ENCODE results near the gene TXNRD2. TPM values are rescaled to one million over a fixed set of nuclear protein-coding genes. Genes with fewer than 3 reads are reported as not detected.
A peak's percentile ranks its signal among the peaks of the same experiment; 100 is the strongest.
"Not testable (repeated sequence)": the region's sequence is repeated elsewhere in the genome, so short reads cannot be mapped to it uniquely, and the experiment has no call there.

Gene TXNRD2
- total RNA-seq, 1 experiment from 2014 or later = 39.5 TPM

DNA sequence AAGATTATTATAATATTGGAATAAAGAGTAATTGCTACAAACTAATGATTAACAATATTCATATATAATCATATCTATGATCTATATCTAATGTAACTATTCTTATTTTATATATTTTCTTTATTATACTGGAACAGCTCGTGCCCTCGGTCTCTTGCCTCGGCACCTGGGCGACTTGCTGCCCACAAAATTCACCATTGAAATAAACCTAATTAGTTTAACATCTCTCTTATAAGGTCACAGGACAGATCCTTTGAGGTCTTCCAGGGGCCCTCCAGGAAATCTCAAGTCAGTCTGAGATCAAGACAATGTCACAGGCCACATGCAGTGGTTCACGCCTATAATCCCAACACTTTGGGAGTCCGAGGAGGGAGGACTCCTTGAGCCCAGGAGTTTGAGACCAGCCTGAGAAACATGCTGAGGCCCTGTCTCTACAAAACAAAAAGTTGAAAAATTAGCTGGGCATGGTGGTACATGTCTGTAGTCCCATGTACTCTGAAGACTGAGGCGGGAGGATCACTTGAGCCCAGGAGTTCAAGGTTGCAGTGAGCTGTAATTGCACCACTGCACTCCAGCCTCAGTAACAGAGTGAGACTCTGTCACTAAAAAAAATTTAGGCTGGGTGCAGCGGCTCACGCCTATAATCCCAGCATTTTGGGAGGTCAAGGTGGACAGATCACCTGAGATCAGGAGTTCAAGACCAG, 6.6 kb upstream of the TXNRD2 start:
- DNase-seq (ENCODE audit: low read depth) = no peak

DNA sequence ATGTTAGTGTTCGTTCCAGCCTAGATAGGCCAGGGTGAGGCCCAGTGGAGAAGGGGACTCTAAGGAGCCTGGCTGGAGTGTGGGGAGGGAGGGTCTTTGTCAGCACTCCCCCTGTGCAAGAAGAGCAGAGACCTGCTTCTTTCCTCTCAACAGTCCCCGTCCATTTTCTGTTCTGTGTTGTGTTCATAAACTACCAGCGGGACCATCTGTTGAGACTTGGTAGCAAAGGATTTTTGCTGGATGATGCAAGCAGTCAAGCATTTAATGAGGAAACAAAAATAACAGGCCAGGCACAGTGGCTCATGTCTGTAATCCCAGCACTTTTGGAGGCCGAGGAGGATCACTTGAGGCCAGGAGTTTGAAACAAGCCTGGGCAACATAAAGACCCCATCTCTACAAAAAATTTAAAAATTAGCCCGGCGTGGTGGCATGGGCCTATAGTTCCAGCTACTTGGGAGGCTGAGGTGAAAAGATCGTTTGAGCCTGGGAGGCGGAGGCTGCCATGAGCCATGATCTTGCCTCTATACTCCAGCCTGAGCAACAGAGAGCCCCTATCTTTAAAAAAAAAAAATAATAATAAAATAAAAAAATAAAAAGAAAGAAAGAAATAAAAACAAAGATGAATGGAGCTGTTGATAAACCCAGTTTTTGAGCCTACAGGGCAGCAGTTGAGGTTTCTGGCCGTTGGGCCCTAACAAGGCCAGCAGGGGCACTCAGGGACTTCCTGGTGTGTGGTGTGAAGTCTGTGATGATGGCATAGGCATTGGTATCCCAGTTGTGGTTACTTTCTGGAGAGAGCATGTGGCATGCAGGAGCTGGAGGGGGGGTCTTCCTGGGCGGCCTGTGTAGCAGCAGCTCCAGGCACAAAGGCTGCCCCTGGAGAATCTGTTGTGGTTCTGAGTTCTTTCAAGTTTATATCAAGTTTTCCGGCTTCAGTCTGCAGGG, 1.7 kb upstream of the TXNRD2 start:
- DNase-seq (ENCODE audit: low read depth) = peak; percentile 94

DNA sequence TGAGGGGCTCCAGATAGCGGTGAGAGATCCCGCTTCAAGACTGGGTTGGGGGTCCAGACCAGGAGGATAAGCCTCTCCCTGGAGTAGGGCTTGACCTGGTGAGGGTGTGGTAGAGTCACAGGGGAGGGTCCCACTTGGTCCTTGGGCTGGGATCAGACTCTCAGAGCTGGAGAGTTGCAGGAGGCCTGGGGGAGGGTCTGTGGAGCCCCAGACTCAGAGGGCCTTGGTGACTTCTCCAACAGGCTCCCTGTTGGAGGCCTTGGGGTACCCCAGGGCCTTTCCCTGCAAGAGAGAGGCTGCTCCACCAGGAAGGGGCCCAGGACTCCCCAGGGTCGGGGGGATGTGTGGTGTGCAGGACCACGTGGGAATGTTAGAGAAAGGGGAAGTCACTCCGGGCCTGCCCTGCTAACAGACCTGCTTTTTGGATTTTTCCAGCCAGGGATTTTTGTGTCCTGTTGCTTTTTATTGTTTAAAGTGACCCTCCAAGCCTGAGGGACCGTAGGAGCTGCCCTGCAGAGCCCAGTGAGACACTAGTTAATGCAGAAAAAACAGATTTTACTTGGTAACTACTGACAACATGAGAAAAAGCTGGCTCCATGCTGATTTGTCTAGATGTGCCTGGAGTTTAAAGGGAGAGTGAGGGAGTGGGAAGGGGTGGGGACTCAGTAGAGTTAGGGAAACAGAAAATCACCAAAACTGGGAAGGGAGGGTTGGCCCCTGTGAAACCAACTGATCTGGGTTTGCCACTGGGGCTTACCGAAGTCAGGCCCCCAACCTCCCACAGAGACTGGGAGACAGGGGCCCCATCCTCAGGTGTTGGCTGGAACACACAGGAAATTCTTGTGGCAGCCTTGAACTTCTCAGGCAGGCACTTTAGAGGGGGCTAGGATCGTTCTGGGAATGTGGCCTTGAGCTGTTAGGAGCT, 801 bp upstream of the TXNRD2 start:
- peak; percentile 71 for DNase-seq (ENCODE audit: low read depth)

DNA sequence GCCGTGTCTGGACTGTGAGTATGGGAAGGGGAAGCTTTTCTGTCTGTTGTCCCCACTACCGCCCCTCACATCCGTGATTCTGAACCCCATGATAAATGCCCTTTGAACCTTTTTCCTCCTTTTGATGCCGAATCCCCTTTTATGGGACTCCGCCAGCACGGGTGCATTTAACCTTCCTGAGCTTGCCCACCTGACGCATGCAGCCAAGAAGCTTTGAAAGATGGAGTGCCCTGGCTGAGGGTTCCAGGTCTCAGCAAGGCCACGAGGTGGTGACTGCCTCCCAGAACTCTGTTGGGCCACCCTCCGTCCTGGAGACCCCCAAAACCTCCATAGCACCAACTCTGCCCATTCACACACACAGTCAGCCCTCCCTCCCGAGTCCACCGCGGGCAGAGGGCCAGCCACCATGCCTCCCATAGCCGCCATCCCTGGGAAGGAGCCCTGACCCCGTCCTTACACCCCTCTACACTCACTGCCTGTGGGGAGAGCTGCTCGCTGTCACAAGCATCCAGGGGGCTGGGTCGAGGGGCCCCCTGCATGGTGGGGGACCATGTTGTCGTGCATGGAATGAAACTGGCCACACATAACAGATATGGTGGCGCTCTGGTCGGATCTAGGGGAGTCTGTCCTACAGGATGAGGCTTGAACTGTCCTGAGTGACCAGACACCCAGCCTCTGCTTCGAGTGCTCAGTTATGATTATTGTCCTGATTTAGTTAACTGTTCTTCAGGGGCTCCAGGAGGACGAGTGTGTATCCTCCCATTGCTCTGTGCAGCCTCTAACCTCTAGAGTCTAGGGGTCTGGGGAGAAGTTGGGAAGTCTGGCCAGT, 868 bp downstream of the TXNRD2 start:
- peak; percentile 10 for DNase-seq (ENCODE audit: low read depth)

DNA sequence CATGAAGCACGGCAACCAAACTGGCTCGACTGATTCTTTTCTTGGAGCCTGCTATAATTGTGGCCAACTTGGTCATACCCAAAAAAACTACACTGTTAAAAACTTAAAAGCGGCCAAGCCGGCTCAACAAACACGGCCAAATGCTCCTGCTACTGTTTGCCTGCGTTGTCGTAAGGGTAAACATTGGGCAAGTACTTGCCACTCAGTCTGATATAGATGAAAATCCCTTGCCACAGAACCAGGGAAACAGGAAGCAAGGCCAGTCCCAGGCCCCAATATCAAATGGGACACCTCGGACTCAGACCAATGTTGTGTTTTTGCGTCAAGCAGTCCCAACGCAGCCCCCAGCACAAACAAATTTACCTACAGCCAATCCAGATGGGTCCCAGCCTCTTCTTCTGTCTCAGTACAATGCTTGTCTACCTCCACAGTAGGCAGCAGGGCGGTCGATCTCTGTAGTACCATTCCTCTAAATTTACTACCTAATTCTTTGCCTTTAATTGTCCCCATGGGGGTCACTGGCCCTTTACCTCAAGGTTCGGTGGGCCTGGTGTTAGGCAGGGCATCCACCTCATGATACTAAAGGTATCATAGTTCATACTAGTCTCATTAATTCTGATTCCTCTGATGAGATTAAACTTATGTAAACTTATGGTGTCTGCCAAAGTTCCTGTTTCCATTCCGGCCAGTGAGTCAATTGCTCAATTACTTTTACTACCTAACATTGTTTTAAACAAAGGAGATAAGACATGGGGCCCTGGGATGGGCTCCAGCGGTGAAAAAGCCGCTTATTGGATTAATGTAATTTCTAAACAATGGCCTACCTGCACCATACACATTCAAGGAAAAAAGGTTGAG, 3.8 kb downstream of the TXNRD2 start:
- DNase-seq (ENCODE audit: low read depth) = no peak

DNA sequence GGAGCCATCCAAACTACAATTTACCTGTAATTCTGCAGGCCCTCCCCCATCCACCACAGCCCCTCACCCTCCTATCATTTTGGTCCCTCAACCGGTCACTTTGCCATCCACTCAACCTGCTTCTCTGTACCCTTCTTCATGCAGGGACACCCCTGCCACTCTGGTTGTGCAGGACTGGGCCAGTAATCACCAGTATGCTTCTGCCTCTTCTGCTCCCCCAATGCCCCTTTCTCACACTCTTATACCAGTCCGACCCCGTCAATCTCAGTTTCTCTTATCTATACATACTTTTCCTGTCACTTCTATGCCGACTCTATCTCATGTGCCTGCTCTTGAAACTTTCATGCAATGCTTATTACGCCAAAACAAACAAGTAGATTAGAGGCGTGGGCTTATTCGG, 5.1 kb downstream of the TXNRD2 start:
- no peak for DNase-seq (ENCODE audit: low read depth)

DNA sequence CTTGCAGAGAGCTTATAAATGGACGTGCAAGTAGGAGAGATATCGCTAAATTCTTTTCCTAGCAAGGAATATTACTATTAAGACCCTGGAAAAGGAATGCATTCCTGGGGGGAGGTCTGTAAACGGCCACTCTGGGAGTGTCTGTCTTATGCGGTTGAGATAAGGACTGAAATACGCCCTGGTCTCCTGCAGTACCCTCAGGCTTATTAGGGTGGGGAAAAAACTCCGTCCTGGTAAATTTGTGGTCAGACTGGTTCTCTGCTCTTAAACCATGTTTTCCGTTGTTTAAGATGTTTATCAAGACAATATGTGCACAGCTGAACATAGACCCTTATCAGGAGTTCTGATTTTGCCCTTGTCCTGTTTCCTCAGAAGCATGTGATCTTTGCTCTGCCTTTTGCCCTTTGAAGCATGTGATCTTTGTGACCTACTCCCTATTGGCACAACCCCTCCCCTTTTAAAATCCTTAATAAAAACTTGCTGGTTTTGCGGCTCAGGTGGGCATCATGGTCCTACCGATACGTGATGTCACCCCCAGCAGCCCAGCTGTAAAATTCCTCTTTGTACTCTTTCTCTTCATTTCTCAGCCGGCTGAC, 6.4 kb downstream of the TXNRD2 start:
- DNase-seq (ENCODE audit: low read depth) = not testable (repeated sequence)

DNA sequence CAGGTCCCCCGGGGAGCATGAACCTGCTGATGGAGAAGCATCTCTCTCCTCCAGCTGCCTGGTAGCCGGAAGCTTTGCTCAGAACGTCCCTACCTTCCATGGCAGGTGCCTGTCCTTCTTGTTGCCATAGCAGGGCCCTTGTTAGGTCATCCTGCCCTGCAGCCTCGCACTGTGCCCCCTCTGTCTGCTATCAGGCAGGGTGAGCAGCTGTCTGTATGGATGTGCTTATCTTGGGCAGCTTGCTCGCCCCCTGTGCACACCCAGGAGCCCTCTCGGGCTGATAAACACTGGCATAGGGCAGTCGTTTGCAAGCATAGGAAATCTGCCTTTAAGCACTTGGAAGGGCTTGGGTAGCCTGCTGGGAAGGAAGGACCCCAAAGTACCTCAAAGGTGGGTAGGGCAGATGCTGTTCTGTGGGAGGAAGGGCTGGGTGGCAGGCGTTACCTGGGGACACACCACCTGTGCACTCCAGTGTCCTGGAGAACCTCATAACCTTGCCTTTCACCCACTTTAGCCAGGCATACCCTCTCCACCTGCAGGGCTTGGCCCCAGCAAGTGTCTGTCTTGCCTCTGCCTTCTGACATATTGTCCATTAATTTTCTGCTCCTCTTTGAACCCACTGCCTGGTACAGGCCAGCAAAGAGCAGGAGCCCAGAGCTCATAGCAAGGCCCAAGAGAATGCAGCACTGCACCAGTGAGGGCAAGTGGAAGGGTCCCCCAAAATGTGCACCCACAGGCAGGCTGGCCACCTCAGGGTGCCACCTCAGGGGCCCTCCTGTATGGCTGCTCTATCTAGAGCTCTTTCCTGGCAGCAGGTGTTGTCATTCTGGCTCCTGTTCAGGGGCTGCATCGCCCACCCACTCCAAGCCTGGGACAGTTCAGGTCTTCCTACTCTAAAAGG, 8.0 kb downstream of the TXNRD2 start:
- DNase-seq (ENCODE audit: low read depth) = no peak

DNA sequence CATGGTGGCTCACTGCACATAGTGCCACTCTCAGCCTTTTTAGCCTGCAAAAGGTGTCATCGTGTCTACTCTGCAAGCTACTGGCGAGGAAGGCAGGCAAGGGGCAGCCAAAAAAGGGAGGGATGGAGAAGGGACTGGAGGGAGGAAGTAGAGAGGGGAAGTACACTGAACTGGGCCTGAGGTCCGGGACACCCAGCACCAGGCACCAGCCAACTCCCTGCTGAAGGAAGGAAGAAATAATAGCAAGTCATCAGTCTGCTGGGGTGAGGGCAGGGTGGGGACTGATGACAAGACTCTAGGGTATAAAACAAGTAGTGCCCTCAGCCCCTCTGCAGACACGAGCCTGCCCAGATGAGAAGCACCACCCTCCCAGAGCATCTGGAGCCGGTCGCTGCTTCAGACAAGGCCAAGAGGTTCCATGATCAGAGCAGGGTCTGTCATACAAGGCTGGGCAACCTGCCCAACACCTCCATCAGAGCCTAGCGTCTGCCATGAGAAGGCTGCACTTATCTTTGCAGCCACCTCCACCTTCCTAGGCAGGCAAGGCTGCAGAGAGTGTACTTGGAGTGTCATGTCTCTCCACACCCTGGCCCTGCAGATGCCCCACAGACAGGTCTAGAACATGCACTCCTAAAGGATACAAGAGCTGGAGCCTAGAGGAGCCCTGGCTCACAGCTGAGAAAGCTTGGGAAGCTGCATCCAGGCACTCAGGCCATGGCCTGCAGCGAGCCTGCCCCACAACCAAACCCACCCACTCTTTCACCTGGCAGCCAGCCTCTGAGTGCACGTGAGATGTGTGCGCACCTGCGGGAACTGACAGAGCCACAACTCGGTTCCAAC, 9.0 kb downstream of the TXNRD2 start:
- DNase-seq (ENCODE audit: low read depth) = no peak

DNA sequence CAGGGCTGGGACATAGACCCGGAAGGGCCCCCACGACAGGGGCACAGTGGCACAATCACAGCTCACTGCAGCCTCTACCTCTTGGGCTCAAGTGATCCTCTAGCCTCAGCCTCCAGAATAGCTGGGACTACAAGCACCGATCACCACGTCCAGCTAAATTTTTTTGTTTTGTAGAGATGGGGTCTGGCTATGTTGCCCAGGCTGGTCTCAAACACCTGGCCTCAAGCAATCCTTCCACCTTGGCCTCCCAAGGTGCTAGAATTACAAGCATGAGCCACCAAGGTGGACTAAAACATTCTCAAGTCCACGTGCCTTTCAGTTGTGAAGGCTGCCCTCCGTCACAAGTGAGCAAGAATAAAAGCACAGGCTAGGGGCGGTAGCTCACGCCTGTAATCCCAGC, 10.1 kb downstream of the TXNRD2 start:
- no peak for DNase-seq (ENCODE audit: low read depth)

DNA sequence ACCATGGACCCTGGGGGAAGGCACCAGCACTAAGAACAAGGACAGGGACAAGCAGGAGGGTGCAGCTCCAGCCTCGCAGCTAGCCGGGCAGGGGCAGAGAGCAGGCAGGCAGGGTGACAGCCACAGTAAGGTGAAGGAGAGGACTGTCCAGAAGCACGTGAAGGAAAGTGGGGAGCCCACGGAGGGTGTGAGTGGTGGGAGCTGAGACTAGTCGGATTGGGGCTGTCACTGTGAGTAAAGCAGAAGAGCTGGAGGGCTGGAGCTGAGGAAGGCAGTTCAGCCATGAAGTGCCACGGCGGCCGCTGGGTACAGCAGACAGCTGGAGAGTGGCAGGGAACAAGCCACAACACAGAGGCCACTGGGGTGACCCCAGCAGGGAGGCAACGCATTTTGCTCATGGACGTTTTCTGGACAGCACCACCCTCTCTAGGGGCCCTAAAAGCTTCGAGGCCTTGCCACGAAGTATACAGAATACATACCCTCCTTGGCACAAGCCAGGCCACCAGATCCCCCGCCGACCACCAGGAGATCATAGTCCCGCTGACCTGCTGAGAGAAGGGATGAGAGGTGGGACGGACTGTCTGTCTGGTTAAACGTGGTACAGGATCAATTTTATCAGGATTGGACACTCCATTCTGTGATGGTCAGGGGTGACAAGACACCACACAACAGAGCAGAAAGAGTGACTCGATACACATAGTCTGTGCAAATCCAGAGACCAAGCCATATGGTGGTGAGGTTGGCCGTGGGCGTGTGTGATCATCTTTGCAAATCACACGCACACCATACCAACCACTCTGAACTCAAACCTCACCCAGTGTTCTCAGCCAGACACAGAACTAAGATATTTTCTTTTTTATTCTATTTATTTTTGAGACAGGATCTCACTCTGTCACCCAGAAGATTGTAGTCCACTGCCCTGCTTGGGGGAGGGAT, 10.8 kb downstream of the TXNRD2 start:
- no peak for DNase-seq (ENCODE audit: low read depth)

DNA sequence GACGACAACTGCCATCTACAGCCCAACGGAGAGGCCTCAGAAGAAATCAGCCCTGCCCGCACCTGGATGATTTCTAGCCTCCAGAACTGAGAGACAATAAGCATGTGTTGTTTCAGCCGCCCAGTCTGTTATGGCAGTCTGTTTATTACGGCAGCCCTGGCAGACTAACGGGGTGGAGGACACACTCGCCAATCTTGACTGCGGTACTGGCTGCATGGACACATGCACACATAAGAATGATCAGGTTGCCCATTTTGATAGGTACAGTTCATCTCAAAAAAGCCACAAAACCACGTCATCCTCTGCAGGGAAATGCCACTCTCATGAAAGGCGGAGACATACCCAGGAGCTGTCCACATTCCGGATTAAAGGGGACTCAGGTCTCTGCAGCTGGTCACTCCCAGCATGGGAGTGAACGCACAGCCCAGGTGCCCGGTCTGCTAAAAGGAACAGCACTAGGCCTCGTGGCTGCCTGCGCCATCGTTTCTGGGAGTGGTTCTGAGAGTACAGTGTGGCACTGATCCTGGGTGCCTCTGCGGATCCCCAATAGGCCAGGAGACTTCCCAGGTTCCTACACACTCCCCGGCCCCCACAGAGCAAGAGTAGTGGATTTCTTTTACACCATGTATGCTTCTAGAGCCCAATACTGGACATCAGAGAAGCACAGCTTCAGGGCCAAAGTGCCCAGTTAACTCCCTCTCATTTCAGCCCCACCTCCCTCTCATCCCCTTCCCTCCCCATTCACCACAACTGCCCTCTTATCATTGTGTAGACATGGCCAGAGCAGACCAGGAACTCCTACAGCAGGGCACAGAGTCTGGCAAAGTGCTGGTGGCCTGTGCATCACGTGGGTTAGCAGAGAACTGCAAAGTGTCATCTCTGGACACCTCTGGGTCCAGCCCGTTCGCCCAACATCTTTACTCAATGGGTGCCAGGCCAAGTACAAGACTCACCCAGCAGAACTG, 11.8 kb downstream of the TXNRD2 start:
- DNase-seq (ENCODE audit: low read depth) = no peak

DNA sequence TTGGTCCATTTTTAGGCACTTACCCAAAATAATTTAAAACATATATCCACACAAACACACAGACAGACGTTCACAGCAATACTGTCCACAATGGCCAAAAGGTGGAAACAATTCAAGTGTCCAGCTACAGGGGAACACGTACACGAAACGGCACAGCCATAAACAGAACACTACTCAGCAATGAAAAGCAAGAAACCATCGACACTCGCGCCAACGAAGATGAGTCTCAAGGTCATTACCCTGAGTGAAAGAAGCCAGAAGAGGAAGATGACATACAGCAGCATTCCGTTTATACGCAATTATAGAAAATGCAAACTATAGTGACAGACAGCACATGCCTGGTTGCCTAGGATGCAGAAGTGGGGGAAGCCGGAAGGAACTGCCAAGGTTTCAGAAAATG, 13.4 kb downstream of the TXNRD2 start:
- DNase-seq (ENCODE audit: low read depth) = no peak

DNA sequence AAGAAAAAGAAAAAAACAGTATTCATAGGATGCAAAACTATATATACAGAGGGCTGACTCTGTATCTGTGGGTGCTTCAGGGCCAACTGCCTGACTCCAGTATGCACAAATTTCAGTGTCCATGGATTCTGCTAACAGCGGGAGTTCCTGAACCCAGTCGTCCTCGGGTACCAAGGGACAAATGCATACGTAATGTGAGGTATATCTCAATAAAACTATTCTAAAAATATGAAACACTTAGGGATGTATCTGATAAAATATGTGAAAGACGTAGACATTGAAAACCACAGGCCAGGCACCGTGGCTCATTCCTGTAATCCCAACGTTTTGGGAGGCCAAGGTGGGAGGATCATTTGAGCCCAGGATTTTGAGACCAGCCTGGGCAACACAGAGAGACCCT, 13.9 kb downstream of the TXNRD2 start:
- DNase-seq (ENCODE audit: low read depth) = no peak

DNA sequence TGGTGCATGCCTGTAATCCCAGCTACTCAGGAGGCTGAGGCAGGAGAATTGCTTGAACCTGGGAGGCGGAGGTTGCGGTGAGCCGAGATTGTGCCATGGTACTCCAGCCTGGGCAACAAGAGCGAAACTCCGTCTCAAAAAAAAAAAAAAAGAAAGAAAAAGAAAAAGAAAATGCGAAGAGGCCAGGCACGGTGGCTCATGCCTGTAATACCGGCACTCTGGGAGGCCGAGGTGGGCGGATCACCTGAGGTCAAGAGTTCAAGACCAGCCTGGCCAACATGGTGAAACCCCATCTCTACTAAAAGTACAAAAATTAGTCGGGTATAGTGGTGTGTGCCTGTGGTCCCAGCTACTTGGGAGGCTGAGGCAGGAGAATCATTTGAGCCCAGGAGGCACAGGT, 15.6 kb downstream of the TXNRD2 start:
- not testable (repeated sequence) for DNase-seq (ENCODE audit: low read depth)
